Measurements from ENCODE around the gene ALDH1L2.

The ALDH1L2 gene

GRCh38 chr12:104985206-104985605, 99.1 kb downstream of the ALDH1L2 start:
- no peak for TF ChIP-seq POLR2AphosphoS5 (IDR thresholded peaks at IDR 0.05; ENCODE audit: low read depth, low read length)

- TF ChIP-seq FOXP2 (optimal IDR thresholded peaks at IDR 0.05; ENCODE audit: borderline replicate concordance, extremely low read depth, extremely low read length, insufficient read depth) (no peak), SIN3A (IDR thresholded peaks at IDR 0.05; ENCODE audit: borderline replicate concordance, insufficient read depth, low read length) (no peak), TAF1 (IDR thresholded peaks at IDR 0.05; ENCODE audit: borderline replicate concordance, insufficient read depth, low read length) (no peak), POLR2AphosphoS5 (IDR thresholded peaks at IDR 0.05; ENCODE audit: low read depth, low read length) (no peak)
- TF ChIP-seq, protein P1, sequence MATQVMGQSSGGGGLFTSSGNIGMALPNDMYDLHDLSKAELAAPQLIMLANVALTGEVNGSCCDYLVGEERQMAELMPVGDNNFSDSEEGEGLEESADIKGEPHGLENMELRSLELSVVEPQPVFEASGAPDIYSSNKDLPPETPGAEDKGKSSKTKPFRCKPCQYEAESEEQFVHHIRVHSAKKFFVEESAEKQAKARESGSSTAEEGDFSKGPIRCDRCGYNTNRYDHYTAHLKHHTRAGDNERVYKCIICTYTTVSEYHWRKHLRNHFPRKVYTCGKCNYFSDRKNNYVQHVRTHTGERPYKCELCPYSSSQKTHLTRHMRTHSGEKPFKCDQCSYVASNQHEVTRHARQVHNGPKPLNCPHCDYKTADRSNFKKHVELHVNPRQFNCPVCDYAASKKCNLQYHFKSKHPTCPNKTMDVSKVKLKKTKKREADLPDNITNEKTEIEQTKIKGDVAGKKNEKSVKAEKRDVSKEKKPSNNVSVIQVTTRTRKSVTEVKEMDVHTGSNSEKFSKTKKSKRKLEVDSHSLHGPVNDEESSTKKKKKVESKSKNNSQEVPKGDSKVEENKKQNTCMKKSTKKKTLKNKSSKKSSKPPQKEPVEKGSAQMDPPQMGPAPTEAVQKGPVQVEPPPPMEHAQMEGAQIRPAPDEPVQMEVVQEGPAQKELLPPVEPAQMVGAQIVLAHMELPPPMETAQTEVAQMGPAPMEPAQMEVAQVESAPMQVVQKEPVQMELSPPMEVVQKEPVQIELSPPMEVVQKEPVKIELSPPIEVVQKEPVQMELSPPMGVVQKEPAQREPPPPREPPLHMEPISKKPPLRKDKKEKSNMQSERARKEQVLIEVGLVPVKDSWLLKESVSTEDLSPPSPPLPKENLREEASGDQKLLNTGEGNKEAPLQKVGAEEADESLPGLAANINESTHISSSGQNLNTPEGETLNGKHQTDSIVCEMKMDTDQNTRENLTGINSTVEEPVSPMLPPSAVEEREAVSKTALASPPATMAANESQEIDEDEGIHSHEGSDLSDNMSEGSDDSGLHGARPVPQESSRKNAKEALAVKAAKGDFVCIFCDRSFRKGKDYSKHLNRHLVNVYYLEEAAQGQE (IDR thresholded peaks at IDR 0.05; ENCODE audit: insufficient read depth in 1 of 2, low read depth in 2 of 2, low read length in 2 of 2) = no peak
These were observed 107.6 kb downstream of the ALDH1L2 start for GRCh38 chr12:104976703-104977102.

DNA sequence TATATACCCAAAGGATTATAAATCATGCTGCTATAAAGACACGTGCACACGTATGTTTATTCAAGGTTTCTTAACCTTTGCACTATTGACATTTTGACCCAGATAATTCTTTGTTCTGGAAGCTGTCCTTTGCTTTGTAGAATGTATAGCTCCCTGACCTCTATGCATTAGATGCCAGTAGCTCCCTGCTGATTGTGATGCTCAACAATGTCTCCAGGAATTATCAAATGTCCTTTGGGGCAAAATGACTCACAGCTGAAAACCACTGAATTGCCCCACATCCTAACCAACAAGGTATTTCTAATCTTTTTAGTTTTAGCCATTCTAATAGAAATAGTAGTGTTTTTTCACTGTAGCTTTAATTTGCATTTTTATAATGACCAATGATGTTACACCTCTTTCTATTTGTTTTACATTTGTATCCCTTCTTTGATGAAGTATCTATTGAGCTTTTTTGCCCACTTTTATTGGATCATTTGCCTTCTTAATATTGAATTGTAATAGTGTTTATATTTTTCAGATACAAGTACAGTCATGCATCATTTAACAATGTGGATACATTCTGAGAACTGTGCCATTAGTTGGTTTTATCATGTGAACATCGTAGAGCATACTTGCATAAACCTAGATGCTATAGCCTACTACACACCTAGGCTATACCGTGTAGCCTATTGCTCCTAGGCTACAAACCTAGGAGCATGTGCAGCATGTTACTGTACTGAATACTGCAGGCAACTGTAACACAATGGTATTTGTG, 108.5 kb downstream of the ALDH1L2 start:
- no peak for TF ChIP-seq FOXP2 (optimal IDR thresholded peaks at IDR 0.05; ENCODE audit: borderline replicate concordance, extremely low read depth, extremely low read length, insufficient read depth)
- TF ChIP-seq SIN3A (IDR thresholded peaks at IDR 0.05; ENCODE audit: borderline replicate concordance, insufficient read depth, low read length) = no peak
- no peak for TF ChIP-seq TAF1 (IDR thresholded peaks at IDR 0.05; ENCODE audit: borderline replicate concordance, insufficient read depth, low read length)
- TF ChIP-seq, protein P1 (IDR thresholded peaks at IDR 0.05; ENCODE audit: insufficient read depth in 1 of 2, low read depth in 2 of 2, low read length in 2 of 2) = no peak
- TF ChIP-seq POLR2AphosphoS5 (IDR thresholded peaks at IDR 0.05; ENCODE audit: low read depth, low read length) = no peak

GRCh38 chr12:104974626-104975290, 109.5 kb downstream of the ALDH1L2 start:
- no peak for TF ChIP-seq SIN3A (IDR thresholded peaks at IDR 0.05; ENCODE audit: borderline replicate concordance, insufficient read depth, low read length)
- no peak for TF ChIP-seq FOXP2 (optimal IDR thresholded peaks at IDR 0.05; ENCODE audit: borderline replicate concordance, extremely low read depth, extremely low read length, insufficient read depth)
- TF ChIP-seq POLR2AphosphoS5 (IDR thresholded peaks at IDR 0.05; ENCODE audit: low read depth, low read length) = no peak
- TF ChIP-seq, protein P1 (IDR thresholded peaks at IDR 0.05; ENCODE audit: insufficient read depth in 1 of 2, low read depth in 2 of 2, low read length in 2 of 2) = no peak
- no peak for TF ChIP-seq TAF1 (IDR thresholded peaks at IDR 0.05; ENCODE audit: borderline replicate concordance, insufficient read depth, low read length)

- TF ChIP-seq, protein P1 (IDR thresholded peaks at IDR 0.05; ENCODE audit: insufficient read depth in 1 of 2, low read depth in 2 of 2, low read length in 2 of 2) = no peak
- TF ChIP-seq FOXP2 (optimal IDR thresholded peaks at IDR 0.05; ENCODE audit: borderline replicate concordance, extremely low read depth, extremely low read length, insufficient read depth) (no peak), TAF1 (IDR thresholded peaks at IDR 0.05; ENCODE audit: borderline replicate concordance, insufficient read depth, low read length) (no peak), SIN3A (IDR thresholded peaks at IDR 0.05; ENCODE audit: borderline replicate concordance, insufficient read depth, low read length) (no peak), POLR2AphosphoS5 (IDR thresholded peaks at IDR 0.05; ENCODE audit: low read depth, low read length) (no peak)
These were observed 111.0 kb downstream of the ALDH1L2 start for GRCh38 chr12:104973250-104973649.

All from PFSK-1 (cell line).